Astrocyte (in vitro differentiated cells and primary cell): Measurements from ENCODE around the gene MSH5. TPM values are rescaled to one million over a fixed set of nuclear protein-coding genes. Genes with fewer than 3 reads are reported as not detected.
A peak's percentile ranks its signal among the peaks of the same experiment; 100 is the strongest.
"Not testable (repeated sequence)": the region's sequence is repeated elsewhere in the genome, so short reads cannot be mapped to it uniquely, and the experiment has no call there.

Source experiments
- DNase-seq: peaks from one replicate; pipeline ENCODE4 v3.0.0-alpha.2; 2010; ENCODE audit warnings: low read depth
- FAIRE-seq: peaks from 2 replicates; lab custom pipeline; 2011; peaks lifted over from hg19 to GRCh38; lab: Jason Lieb, UNC
- H2AFZ ChIP-seq: 2 replicates; pipeline ENCODE4 v1.6.0; 2012; ENCODE audit warnings: low read depth, low read length, inconsistent platforms
- H3K27ac ChIP-seq: 2 replicates; pipeline ENCODE4 v1.5.1; 2011; ENCODE audit warnings: low read depth, low read length, inconsistent platforms
- H3K27me3 ChIP-seq: 2 replicates; pipeline ENCODE4 v1.6.0; 2011; ENCODE audit warnings: low read length, inconsistent platforms; ENCODE audit not compliant: insufficient read depth
- H3K36me3 ChIP-seq: 2 replicates; pipeline ENCODE4 v1.5.1; 2011; ENCODE audit warnings: low read length, inconsistent platforms; ENCODE audit not compliant: insufficient read depth
- H3K4me1 ChIP-seq: 2 replicates; pipeline ENCODE4 v1.5.1; 2011; ENCODE audit warnings: low read length, inconsistent platforms; ENCODE audit not compliant: insufficient read depth
- H3K4me2 ChIP-seq: 2 replicates; pipeline ENCODE4 v1.6.0; 2012; ENCODE audit warnings: low read length, inconsistent platforms
- H3K4me3 ChIP-seq: 2 replicates; pipeline ENCODE4 v1.5.1; 2011; ENCODE audit warnings: low read depth, mild to moderate bottlenecking, low read length, inconsistent platforms; ENCODE audit not compliant: insufficient read depth
- H3K79me2 ChIP-seq: 2 replicates; pipeline ENCODE4 v1.6.0; 2012; ENCODE audit warnings: mild to moderate bottlenecking, low read length, inconsistent platforms; ENCODE audit not compliant: insufficient read depth
- H3K9ac ChIP-seq: 2 replicates; pipeline ENCODE4 v1.6.0; 2012; ENCODE audit warnings: mild to moderate bottlenecking, low read length, inconsistent platforms
- H3K9me3 ChIP-seq: 2 replicates; pipeline ENCODE4 v1.5.1; 2012; ENCODE audit warnings: low read depth, mild to moderate bottlenecking, low read length, inconsistent platforms; ENCODE audit not compliant: insufficient read depth
- H4K20me1 ChIP-seq: 2 replicates; pipeline ENCODE4 v1.6.0; 2012; ENCODE audit warnings: low read length, inconsistent platforms; ENCODE audit not compliant: insufficient read depth
- H3K27ac Mint-ChIP-seq: one replicate; pipeline ENCODE4 v1.8.0; 2021; ENCODE audit warnings: mild to moderate bottlenecking, mixed read lengths; ENCODE audit not compliant: unreplicated experiment
- H3K27me3 Mint-ChIP-seq: one replicate; pipeline ENCODE4 v1.8.0; 2021; ENCODE audit warnings: low read depth, mixed read lengths; ENCODE audit not compliant: unreplicated experiment
- H3K36me3 Mint-ChIP-seq: one replicate; pipeline ENCODE4 v1.8.0; 2021; ENCODE audit warnings: low read depth, mixed read lengths; ENCODE audit not compliant: unreplicated experiment
- H3K4me1 Mint-ChIP-seq: one replicate; pipeline ENCODE4 v1.8.0; 2021; ENCODE audit warnings: low read depth, mixed read lengths; ENCODE audit not compliant: unreplicated experiment
- H3K4me3 Mint-ChIP-seq: one replicate; pipeline ENCODE4 v1.8.0; 2021; ENCODE audit warnings: mild to moderate bottlenecking, moderate library complexity, mixed read lengths; ENCODE audit not compliant: unreplicated experiment
- H3K9me3 Mint-ChIP-seq: one replicate; pipeline ENCODE4 v1.8.0; 2021; ENCODE audit warnings: mild to moderate bottlenecking, mixed read lengths; ENCODE audit not compliant: unreplicated experiment
- EZH2 ChIP-seq: IDR thresholded peaks from 2 replicates; pipeline ENCODE4 v1.6.1; 2012; ENCODE audit warnings: mild to moderate bottlenecking, low read length, inconsistent platforms; ENCODE audit not compliant: insufficient read depth
- total RNA-seq: library from RNA; stranded (reverse); gene quantifications from 2 replicates; pipeline ENCODE4 v1.2.1, GENCODE V29; 2021
- TF ChIP-seq, protein P1 (sequence below): IDR thresholded peaks from 2 replicates; pipeline ENCODE4 v1.5.1; 2011; ENCODE audit warnings: low read depth, mild to moderate bottlenecking, inconsistent platforms, low read length, moderate library complexity; ENCODE audit not compliant: insufficient read depth

The MSH5 gene
- total RNA-seq, 1 donor from 2014 or later, result 6.8 TPM

DNA sequence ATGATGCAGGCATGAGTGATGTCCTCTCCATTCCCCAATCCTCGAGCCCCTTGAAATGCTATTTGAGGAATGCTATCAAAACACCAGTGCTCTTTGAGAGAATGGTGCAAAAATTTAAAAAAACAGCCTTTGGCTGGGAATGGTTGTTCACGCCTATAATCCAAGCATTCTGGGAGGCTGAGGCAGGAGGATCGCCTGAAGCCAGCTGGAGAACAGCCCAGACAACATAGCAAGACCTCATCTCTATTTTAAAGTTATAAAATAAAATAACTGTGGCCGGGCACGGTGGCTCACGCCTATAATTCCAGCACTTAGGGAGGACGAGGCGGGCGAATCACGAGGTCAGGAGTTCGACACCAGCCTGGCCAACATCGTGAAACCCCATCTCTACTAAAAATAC, 60.0 kb downstream of the MSH5 start:
- no peak for TF ChIP-seq EZH2
- TF ChIP-seq, protein P1, sequence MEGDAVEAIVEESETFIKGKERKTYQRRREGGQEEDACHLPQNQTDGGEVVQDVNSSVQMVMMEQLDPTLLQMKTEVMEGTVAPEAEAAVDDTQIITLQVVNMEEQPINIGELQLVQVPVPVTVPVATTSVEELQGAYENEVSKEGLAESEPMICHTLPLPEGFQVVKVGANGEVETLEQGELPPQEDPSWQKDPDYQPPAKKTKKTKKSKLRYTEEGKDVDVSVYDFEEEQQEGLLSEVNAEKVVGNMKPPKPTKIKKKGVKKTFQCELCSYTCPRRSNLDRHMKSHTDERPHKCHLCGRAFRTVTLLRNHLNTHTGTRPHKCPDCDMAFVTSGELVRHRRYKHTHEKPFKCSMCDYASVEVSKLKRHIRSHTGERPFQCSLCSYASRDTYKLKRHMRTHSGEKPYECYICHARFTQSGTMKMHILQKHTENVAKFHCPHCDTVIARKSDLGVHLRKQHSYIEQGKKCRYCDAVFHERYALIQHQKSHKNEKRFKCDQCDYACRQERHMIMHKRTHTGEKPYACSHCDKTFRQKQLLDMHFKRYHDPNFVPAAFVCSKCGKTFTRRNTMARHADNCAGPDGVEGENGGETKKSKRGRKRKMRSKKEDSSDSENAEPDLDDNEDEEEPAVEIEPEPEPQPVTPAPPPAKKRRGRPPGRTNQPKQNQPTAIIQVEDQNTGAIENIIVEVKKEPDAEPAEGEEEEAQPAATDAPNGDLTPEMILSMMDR, result no peak

DNA sequence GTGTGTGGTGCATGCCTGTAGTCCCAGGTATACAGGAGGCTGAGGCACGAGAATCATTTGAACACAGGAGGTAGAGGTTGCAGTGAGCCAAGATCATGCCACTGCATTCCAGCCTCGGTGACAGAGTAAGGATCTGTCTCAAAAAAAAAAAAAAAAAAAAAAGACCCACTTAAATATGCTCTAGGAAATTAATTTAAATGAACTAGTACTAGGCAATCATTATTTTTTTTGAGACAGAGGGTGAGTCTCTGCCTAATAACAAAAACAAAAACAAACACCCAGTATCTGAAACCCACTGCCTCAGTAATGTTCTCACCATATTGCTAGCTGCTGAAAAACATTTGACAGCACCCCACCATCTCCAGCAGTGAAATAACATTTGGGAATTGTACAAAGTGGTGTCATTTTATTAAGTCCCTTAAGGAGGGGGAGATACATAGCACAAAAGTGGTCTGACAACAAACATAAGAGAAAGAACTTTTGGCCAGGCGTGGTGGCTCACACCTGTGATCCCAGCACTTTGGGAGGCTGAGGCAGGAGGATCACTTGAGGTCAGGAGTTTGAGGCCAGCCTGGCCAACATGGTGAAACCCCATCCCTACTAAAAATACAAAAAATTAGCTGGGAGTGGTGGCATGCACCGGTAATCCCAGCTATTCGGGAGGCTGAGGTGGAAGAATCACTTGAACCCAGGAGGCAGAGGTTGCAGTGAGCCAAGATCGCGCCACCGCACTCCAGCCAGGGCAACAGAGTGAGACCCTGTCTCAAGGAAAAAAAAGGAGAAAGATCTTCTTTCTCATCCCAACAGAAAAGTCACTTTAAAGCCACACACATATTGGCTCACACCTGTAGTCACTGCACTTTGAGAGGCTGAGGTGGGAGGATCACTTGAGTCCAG, 61.5 kb downstream of the MSH5 start:
- not testable (repeated sequence) for H3K36me3 Mint-ChIP-seq

More for the DNA sequence above, 60.0 kb downstream of the MSH5 start:
- Histone ChIP-seq H3K4me1 (peaks cover 5% of the 10 kb centered on the region), H3K9me3 (no peaks in the 10 kb centered on the region), H4K20me1 (no peaks in the 10 kb centered on the region), H2AFZ (no peak overlapping the region), H3K79me2 (peaks cover 21% of the 10 kb centered on the region), H3K27ac (no peak overlapping the region), H3K9ac (no peak overlapping the region), H3K4me3 (no peak overlapping the region), H3K36me3 (peaks cover 11% of the 10 kb centered on the region), H3K4me2 (no peak overlapping the region), H3K27me3 (no peaks in the 10 kb centered on the region)
- FAIRE-seq (no peak), DNase-seq (peak; percentile 28)
- Mint-ChIP-seq H3K27ac (no peak overlapping the region), H3K4me3 (no peak overlapping the region), H3K4me1 (peaks cover 1% of the 10 kb centered on the region), H3K9me3 (no peaks in the 10 kb centered on the region), H3K36me3 (no peaks in the 10 kb centered on the region), H3K27me3 (no peaks in the 10 kb centered on the region)

GRCh38 chr6:31805939-31806469, 66.2 kb downstream of the MSH5 start:
- peaks cover 1% of the 10 kb centered on the region for H3K36me3 Mint-ChIP-seq
- Histone ChIP-seq H3K4me2 (peak overlapping the region; percentile 95), H3K9me3 (no peaks in the 10 kb centered on the region), H3K27me3 (no peaks in the 10 kb centered on the region), H3K4me1 (peaks cover 7% of the 10 kb centered on the region), H2AFZ (peak overlapping the region; percentile 74), H3K4me3 (peak overlapping the region; percentile 80), H4K20me1 (no peaks in the 10 kb centered on the region), H3K9ac (peak overlapping the region; percentile 91), H3K27ac (peak overlapping the region; percentile 71), H3K36me3 (peaks cover 5% of the 10 kb centered on the region), H3K79me2 (peaks cover 27% of the 10 kb centered on the region)
- FAIRE-seq (no peak), DNase-seq (no peak)
- peak overlapping the region; percentile 56 for H3K27ac Mint-ChIP-seq
- H3K4me3 Mint-ChIP-seq, result peak overlapping the region; percentile 93
- H3K4me1 Mint-ChIP-seq, result peaks cover 2% of the 10 kb centered on the region
- TF ChIP-seq, protein P1, result no peak
- no peak for TF ChIP-seq EZH2
- H3K9me3 Mint-ChIP-seq, result no peaks in the 10 kb centered on the region
- H3K27me3 Mint-ChIP-seq, result no peaks in the 10 kb centered on the region

More for the DNA sequence above, 61.5 kb downstream of the MSH5 start:
- not testable (repeated sequence) for H4K20me1 ChIP-seq, H3K4me3 ChIP-seq, H3K27me3 Mint-ChIP-seq, H3K27me3 ChIP-seq, FAIRE-seq, H2AFZ ChIP-seq, H3K9ac ChIP-seq, H3K27ac Mint-ChIP-seq, H3K4me1 ChIP-seq, H3K4me1 Mint-ChIP-seq, H3K4me2 ChIP-seq, H3K9me3 Mint-ChIP-seq, H3K9me3 ChIP-seq, H3K27ac ChIP-seq, DNase-seq, H3K4me3 Mint-ChIP-seq
- H3K79me2 ChIP-seq, result peaks cover 24% of the 10 kb centered on the region
- peaks cover 11% of the 10 kb centered on the region for H3K36me3 ChIP-seq
